ENCODE measurements around the gene GPSM3.

GPSM3 gene

DNA sequence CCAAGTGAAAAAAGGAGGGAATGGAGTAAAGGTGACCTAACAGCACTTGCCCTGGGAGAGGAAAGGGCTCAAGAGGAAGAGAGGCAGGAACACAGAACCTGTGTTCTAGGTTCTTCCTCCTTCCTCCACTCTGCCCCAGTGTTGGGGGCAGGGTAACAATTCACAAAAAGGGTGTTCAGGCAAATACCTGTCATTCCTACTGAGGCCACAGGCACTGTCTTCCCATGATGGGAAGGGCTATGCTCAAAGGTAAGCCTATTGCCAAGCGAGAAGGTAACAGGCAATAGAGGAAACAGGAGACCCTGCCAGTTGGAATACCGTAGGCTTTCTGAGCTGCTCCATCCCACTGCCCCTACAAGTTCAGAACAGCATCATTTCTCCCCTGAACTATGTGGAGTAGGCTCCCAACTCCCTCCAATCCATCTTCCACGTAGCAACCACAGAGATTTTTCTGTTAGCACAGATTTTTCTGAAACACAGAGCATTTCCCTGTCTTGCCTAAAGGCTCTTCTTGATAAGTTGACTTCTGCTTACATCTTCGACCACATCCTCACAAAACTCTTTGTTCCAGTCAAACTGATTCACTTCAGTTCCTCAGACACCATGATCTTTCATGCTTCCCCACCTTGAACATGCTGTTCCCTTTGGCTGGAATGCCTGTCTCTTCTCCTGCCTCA, 19.3 kb downstream of the GPSM3 start:
- DNase-seq: no peak

DNA sequence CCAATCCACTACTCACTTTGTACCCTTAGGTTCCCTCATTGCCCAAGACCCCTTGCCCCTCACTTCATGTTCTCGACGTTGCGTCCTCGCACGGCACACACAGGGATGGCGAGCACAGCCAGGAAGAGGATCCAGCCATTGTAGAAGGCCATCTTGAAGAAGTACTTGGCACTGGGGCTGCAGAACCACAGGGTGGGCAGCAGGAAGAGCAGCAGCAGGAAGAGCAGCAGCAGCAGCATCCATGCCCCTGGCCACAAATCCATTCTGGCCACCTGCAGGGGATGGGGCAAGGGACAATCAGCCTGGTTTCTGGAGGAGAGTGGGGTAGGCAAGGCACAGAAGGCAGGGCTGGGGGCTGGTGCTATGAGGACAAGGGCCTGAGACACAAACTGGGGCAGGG, 21.2 kb downstream of the GPSM3 start:
- DNase-seq: no peak

DNA sequence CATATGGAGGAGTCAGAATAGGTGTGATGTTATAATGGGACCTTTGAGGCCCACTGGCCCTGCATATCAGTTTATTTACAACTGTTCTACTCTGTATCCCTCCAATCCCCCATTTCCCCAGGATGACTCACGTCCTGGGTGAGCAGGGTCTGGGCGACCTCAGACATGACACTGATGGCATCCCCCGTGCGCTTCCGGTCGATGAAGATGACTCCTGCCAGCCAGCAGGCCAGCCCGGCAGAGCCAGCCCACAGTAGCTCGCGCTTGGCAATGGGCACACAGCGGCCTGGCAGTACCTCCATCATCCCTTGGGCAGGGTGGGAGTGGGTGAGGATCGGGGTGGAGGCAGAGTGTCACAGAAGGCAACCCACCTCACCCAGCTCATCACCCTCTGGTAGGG, 22.1 kb downstream of the GPSM3 start:
- no peak for DNase-seq

DNA sequence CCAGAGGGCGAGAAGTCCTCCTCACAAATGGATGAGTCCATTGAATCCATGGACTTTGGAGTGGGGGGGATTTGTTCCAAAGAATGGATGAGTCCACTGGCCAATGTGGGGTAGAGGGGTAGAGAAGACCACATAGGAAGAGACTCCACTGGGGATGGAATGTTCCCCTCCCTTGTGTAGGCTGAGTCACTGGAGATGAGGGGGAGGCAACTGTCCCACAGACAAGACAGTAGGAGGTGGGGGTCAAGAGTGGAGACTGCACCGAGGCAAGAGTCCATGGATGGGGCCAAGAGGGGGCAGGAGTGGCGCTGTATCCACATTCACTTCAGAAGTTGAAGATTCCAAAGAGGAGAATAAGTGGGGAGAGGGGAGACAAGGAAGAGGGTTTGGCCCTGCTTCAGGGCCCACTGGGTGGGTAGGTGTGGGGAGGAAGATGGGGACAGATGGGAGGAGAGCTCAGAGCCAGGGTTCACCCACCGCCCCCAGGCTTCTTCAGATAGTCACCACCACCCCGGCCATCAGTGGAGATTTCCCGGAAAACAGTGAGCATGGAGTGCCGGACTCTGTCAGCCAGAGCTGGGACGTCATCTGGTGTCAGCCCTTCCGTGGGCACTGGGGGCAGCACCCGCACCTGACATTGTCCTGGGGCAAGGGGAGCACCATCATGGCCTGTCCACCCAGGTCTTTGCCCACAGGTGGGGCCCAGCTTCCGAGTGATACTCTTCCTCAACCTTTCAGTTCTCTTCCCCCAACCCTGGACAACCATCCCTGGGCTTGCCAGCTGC, 23.4 kb downstream of the GPSM3 start:
- DNase-seq: no peak

DNA sequence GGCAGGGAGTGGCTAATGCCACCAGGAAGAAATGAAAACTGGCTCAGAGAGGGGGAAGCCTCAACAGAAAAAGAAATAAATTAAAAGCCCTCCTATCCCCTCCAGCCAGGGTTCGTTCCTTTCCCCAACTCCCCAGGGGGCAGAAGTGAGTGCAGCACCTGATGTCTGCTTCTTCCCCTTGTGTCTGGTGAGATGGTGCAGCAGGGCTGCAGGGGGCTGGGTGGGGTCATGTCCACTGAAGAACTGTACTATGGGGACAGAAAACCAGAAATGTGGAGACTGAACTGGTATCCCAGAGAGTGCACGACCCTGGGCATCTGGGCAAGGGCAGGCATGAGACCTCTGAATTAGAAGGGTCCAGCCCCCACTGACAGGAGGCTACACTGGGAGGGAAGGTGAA, 24.1 kb downstream of the GPSM3 start:
- DNase-seq: no peak

DNA sequence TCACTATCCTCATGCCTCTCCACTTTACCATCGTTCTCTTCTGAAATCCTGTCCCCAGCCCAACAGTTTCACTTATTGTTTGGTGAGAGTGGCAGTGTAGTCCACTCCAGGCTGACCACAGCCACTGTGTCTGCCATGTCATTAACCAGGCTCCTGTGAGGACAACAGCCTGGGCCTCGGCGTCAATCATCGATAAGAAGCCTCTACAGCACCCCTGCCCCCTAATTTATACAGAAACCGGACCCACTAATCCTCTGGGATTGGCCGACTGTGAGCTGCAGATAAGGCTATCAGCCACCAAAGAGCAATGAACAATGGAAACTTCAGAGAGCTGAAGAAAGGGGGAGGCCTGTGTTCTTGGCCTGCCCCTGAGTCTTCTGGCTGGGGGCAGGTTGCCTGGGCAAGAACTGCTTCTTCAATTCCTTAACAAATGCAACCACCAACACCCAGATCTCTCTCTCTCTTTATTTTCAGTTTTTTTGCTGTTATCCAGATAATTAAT, 24.6 kb downstream of the GPSM3 start:
- no peak for DNase-seq

DNA sequence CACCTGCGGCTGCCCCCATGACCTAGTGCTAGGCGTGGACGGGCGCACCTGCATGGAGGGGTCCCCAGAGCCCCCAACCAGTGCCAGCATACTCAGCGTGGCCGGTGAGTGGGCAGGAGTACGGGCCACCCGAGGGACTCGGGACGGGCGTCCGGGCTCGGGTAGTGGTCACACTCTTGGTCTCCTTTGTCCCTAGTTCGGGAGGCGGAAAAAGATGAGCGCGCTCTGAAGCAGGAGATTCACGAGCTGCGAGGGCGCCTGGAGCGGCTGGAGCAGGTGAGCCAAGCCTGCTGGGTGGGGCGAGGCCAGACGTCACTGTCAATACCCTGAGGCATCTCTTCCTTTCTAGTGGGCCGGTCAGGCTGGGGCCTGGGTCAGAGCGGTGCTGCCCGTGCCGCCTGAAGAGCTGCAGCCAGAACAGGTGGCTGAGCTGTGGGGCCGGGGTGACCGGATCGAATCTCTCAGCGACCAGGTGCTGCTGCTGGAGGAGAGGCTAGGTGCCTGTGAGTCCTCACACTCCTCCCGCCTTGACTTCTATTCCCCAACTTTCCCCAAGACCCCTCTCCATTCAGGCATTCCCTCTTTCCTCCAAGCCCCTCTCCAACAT, 25.2 kb downstream of the GPSM3 start:
- DNase-seq: no peak

DNA sequence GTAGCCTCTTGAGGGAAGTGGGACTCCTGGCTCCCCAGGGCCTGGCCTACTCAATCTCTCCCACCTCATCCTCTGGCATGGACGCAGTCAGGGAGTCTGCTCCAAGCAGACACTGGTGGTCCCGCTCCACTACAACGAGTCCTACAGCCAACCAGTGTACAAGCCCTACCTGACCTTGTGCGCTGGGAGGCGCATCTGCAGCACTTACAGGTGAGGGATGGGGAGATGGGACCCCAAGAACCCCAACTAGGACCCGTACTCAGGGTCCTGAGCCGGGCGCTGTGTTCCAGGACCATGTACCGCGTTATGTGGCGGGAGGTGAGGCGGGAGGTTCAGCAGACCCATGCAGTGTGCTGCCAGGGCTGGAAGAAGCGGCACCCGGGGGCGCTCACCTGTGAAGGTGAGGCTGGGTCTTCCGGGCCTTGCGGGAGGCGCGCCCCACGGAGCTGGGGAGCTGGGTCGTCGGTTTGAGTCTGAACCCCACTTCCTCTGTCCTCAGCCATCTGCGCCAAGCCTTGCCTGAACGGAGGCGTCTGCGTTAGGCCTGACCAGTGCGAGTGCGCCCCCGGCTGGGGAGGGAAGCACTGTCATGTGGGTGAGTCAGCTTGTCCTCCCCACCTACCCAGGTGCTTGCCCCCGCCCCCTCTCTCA, 25.9 kb downstream of the GPSM3 start:
- no peak for DNase-seq

GRCh38 chr6:32164295-32164694, 28.1 kb downstream of the GPSM3 start, which contains the start of gene EGFL8:
TSS of gene EGFL8 (plus strand) at chr6:32164595. CDS start at chr6:32166166, 1,571 bp downstream.
- DNase-seq: no peak

DNA sequence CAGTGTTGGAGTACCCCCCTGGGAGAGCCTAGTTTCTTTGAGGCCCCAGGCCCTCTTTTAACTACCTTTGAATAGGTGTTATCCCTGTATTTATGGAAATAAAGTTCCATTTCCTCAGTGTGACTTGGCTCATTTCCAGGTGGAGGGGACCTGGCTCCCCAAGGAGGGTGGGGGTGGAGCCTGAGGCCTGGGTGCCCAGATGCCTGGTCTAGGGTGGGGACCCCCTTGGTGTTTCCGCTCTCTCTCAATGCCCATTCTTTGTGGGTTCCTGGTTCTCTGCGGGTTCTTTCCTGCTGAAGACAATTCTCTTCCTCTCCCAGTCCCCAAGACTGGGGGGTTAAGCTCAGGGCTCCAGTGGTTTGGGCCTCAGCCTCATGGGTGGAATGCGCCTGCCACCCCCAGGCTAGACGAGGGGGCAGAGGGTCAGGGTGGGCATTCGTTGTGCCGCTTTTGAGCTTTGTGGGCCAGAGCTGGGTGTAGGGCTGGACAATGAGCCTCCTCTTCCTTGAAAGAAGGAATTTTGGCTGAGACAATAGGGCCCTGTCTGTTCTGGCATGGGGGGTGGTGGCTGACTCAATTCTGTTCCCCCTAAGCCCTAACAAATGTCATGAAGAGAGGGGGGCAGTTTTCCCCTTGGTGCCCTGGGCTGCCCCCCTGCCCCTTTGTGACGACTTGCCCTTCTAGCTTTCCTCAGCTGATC, 28.7 kb downstream of the GPSM3 start:
- DNase-seq: no peak

GRCh38 chr6:32158052-32158451, 34.4 kb downstream of the GPSM3 start:
- DNase-seq: no peak

DNA sequence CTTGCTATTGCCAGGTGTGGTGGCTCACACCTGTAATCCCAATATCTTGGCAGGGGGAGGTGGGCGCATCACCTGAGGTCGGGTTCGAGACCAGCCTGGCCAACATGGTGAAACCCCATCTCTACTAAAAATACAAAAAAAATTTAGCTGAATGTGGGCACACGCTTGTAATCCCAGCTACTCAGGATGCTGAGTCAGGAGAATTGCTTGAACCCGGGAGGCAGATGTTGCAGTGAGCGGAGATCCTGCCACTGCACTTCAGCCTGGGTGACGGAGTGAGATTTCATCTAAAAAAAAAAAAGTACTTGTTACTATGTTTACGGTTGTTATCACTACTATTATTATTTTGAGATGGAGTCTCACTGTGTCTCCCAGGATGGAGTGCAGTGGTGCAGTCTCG, 35.6 kb downstream of the GPSM3 start:
- DNase-seq: no peak

GRCh38 chr6:32154514-32155161, 37.8 kb downstream of the GPSM3 start:
- DNase-seq: peak; percentile 70

GRCh38 chr6:32153564-32154513, 38.6 kb downstream of the GPSM3 start, which contains the start of gene PPT2:
TSS of gene PPT2 (plus strand) at chr6:32154141. CDS start at chr6:32154595, 454 bp downstream.
- DNase-seq: peak; percentile 85

GRCh38 chr6:32152769-32153563, 39.5 kb downstream of the GPSM3 start:
- no peak for DNase-seq

GRCh38 chr6:32151863-32152768, 40.3 kb downstream of the GPSM3 start, which contains the start of gene PRRT1:
TSS of gene PRRT1 (minus strand) at chr6:32151939. CDS start at chr6:32151827, 112 bp downstream.
- no peak for DNase-seq

GRCh38 chr6:32151181-32151862, 41.1 kb downstream of the GPSM3 start:
- DNase-seq: no peak
